COLO668 (cell line): ENCODE results near the gene TNC.

Experiments
- DNase-seq: peaks from one replicate; lab custom pipeline; 2025; ENCODE audit not compliant: unreplicated experiment; lab: John Stamatoyannopoulos, UW

TNC gene

DNA sequence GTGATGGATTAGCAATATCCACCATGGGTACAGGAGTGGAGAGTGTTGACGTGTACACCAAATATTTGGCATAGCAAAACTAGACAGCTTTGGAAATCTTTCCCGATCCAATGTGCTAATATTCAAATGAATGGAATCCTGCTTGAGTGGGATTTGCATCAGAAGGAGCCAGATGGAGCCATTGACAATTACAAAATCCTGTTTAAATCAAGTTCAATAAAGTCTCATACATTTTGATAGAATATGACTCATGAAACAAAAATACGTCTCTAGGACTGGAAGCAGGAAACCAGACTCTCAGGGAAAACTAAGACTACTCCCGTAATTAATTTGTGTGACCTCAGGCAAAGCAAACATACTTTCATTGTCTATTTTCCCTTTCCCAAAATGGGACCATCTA is 13.0 kb downstream of the TNC start:
- DNase-seq, result no peak

- no peak for DNase-seq
Observed at GRCh38 chr9:115103746-115104477, 14.0 kb downstream of the TNC start.

GRCh38 chr9:115099901-115100300 is 18.1 kb downstream of the TNC start:
- DNase-seq, result no peak

- no peak for DNase-seq
Observed at GRCh38 chr9:115098226-115098965, 19.6 kb downstream of the TNC start.

DNA sequence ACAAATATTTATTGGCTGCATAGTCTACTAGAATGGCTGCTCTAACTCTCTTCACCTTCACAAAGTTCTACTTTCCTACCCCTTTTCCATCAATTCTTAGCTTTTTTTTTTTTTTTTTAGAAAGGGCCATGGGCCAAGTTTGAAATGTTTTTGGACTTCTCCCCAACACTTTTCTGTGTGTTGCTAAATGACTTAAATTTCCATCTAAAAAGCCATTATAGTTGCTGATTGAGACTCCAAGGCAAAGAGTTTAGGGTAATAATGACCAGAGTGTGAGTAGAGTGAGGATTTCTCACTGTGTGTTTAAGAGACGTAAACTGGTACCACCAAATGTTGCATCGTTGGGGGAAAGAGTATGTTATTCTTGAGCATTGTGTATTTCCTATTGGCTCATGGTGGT is 24.4 kb downstream of the TNC start:
- DNase-seq, result no peak

- no peak for DNase-seq
Observed at GRCh38 chr9:115090486-115090885, 27.5 kb downstream of the TNC start.

- DNase-seq, result no peak
Observed at GRCh38 chr9:115088860-115089259, 29.1 kb downstream of the TNC start.

DNA sequence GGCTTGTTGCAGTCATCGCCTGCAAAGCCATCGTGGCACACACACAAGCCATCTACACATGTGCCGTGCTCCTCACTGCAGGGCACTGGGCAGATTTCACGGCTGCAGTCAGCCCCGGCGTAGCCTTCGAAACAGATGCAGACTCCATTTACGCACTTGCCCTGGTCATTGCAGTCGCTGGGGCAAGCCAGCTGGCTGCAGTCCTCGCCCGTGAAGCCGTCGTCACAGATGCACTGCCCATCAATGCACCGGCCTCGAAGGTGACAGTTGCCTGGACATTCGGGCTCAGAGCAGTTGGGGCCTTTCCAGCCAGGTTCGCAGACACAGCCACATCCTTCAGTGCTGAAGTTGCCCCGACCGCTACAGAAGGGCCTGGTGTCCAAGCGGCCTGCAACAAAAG is 31.1 kb downstream of the TNC start:
- no peak for DNase-seq

GRCh38 chr9:115086461-115086860 is 31.5 kb downstream of the TNC start:
- no peak for DNase-seq

DNA sequence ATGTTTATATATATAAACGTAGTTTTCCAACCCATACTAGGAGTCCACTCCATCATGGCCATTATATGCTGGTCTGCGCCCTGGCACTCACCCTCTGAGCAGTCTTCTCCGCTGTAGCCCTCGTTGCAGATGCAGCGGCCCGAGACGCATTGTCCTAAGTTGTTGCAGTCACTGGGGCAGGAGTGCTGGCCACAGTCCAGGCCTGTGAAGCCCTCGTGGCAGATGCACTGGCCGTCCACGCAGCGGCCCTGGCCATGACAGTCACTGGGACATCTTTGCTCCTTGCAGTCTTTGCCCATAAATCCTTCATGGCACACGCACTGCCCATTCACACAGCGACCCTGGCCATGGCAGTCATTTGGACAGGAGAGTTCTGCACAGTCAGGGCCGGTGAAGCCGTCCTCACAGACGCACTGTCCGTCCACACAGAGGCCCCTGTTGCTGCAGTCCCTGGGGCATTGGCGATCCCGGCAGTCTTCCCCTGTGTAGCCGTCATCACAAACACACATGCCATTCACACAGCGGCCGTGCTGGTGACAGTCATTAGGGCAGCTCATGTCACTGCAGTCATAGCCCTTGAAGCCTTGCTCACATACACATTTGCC is 32.1 kb downstream of the TNC start:
- DNase-seq, result no peak

- no peak for DNase-seq
Observed at GRCh38 chr9:115084709-115085108, 33.2 kb downstream of the TNC start.

DNA sequence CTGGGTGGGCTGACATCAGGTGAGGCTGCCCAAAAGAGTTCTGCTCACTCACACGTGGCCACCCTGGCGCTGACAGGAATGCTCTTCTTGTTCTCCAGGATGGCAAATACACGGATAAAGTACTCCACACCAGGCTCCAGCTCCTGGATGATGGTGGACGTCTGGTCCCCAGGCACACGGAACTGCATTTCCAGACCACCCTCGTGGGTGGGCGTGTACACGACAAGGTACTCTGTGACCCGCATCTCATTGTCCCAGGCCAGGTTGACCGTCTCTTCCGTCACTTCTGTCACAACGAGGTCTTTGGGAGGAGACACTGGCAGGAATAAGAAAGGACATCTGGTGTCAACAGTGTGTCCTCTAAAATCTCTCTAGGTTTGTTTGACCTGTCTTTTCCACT is 33.8 kb downstream of the TNC start:
- DNase-seq, result no peak

DNA sequence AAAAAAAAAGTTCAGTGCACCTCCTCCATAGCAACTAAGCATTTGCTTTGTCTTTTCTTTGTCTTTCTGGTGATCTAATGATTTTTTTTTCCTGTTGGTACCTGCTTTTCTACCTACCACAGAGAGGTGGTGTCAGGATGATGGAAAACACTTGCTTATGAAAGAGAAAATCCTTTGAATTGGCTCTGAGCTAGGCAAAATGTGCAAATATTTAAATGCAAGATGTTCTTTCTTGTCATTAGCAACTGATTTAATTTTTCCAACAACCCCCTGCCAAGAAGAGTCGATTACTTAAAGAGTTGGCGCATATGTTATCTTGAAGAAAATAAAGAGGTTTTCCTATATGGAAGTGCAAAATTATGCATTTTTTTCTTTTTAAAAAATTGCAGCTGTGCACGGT is 37.7 kb downstream of the TNC start:
- no peak for DNase-seq

DNA sequence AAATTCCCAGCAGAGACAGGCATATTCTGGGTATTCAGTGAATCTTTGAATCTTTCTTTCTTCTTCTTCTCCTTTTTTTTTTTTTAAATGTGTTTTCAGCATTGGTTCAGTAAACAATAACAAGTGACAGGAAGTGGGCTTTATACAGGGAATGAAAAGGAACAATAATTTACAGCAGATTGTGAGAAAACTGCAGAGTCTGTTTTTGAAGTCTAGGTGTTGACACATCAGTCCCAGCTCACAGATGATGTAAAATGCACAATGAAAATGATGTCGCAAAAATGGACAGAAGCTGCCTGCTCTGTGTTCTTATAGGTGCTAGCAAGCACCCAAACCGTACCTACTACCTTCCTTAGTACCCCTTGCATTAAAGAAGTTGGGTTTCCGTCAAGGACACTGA is 38.8 kb downstream of the TNC start:
- no peak for DNase-seq

DNA sequence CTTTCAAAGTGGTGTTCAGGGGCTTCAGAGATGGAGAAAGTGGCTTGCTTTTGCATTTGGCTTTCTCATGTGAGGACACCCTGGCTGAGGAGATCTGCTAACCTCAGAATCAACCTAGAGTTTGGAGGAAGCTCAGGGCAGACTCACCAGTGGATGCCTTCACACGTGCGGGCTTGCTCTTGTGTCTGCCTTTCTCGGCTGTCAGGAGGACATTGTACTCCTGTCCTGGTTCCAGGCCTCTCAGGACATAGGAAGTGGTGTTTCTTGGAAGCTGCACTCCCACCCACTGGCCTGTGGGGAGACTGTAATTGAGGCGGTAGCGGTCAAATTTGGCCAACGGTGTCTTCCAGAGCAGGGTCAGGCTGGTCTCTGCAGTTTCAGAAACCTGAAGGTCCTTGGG is 44.5 kb downstream of the TNC start:
- no peak for DNase-seq

GRCh38 chr9:115071176-115071575 is 46.8 kb downstream of the TNC start:
- DNase-seq, result no peak

DNA sequence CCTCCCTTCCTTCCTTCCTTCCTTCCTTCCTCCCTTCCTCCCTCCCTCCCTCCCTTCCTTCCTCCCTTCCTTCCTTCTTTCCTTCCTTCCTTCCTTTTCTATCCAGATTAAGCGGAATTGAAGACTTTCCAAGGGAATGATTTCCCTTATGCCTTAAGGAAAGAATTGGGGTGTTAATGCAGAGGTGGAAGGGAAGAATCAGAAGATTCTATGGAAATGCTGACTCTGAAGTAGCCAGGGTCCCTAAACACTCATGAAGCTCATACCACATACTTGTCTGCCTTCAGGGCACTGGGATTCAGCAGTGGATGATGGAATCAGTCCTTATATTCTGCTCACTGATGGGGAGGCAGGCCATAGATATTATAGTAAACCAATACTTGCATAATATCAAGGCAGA is 48.2 kb downstream of the TNC start:
- DNase-seq, result no peak

- DNase-seq, result no peak
Observed at GRCh38 chr9:115069302-115069701, 48.7 kb downstream of the TNC start.

DNA sequence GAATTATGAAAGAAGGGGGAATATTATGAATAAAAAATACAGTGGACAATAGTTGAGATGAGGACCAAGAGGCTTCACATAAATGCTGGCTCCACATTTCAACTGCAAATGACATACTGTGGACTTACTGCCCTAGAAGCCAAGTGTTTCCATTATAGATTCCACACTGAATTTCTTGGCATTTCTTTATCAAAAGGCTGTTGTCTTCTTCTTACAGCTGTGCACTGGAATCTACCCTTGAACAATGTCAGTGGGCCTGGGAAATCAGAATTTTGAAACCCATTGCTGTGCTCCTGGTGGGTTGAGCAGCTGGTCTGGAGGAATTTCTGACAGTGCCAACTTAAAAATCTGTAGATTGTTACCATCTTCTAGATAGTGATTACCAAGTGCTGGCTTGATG is 49.9 kb downstream of the TNC start:
- no peak for DNase-seq

DNA sequence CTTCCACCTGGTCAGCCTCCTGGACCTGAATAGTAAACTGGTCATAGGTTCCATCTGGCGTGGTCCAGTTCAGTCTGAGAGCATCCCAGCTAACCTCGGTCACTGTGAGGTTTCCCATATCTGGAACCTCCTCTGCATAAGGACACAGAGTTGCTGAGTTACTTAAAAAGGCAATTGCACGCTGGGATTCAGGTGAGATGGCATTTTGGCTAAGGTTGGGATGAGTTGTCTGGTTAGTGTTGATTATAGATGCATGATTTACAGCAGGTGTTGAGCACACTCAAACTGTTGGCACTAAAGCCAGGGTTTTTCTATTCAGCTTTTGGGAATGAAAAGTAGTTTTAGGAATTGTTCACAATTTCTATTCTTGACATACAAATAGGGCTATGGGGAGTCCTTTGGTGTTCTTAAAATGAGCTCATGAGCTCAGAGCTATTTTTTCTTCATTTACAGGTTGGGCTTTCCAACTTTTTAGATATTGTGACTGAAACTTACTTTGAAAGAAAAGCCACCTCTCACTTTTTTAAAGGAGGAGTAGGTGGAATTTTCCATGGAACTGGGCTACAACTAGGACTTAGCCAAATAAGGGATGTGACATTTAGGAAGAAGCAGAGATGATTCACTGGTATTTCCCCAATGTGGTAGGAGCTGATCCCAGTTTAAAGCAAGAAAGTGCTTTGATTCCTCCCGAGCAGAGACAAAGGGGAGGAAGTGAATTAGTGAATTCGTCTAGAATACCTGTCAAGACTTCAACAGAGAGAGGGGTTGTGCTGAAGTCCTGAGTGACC is 54.7 kb downstream of the TNC start:
- no peak for DNase-seq

DNA sequence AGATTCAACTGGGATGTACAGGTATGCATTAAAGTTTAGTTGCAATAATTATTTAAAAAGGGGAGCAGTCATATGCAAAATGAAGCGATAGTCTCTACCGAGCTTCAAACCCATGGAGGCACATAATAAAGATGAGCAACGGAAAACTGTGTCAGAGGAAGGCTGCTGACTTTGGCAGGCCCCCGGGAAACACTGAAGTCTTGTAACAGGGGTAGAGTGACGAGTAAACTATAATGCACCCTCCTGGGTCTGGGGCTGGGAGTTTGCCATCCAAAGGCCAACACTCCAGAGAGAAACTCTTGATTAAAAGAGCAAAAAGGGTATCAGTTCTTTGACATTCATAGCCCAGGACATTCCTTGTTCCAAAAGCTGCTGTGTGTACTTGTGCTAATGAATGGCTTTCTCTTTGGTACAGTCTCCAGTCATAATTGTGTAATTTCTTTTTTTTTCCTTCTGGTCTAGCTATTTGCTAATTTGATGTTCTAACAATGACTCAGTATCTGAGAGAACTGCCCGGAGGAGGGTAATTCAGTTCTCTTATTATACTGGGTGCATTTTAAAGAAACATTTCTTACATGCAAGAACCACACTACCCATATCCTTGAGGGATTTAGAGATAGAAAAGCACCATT is 59.2 kb downstream of the TNC start:
- DNase-seq, result no peak
